Endodermal cell (in vitro differentiated cells): ENCODE data around the gene NUFIP1. TPM values are rescaled to one million over a fixed set of nuclear protein-coding genes. Genes with fewer than 3 reads are reported as not detected.

Experiments used
- DNase-seq: peaks from one replicate; pipeline ENCODE4 v3.0.0-alpha.2; 2017
- H3K27ac ChIP-seq: 2 replicates; pipeline ENCODE4 v1.5.1; 2013; ENCODE audit warnings: mild to moderate bottlenecking, low read depth, low read length, moderate library complexity
- H3K27me3 ChIP-seq: 2 replicates; pipeline ENCODE4 v1.6.1; 2013; ENCODE audit warnings: mild to moderate bottlenecking, low read length, moderate library complexity; ENCODE audit not compliant: insufficient read depth, control insufficient read depth, poor library complexity, severe bottlenecking
- H3K36me3 ChIP-seq: 2 replicates; pipeline ENCODE4 v1.7.0; 2013; ENCODE audit warnings: mild to moderate bottlenecking, low read length, moderate library complexity; ENCODE audit not compliant: control insufficient read depth, insufficient read depth
- H3K4me1 ChIP-seq: one replicate; pipeline ENCODE4 v1.7.0; 2013; ENCODE audit warnings: low read length; ENCODE audit not compliant: control insufficient read depth, insufficient read depth
- H3K4me3 ChIP-seq: 2 replicates; pipeline ENCODE4 v1.5.1; 2013; ENCODE audit warnings: mild to moderate bottlenecking, low read length, moderate library complexity
- H3K9ac ChIP-seq: 2 replicates; pipeline ENCODE4 v1.6.1; 2013; ENCODE audit warnings: mild to moderate bottlenecking, low read length, moderate library complexity; ENCODE audit not compliant: poor library complexity, severe bottlenecking; ENCODE audit errors: extremely low read depth
- H3K9me3 ChIP-seq: 2 replicates; pipeline ENCODE4 v1.6.1; 2013; ENCODE audit warnings: mild to moderate bottlenecking, low read length, moderate library complexity; ENCODE audit not compliant: control insufficient read depth
- H3K27ac Mint-ChIP-seq: 2 replicates; pipeline ENCODE4 v1.8.0; 2020; ENCODE audit warnings: mixed read lengths
- H3K27me3 Mint-ChIP-seq: 2 replicates; pipeline ENCODE4 v1.8.0; 2021; ENCODE audit warnings: mild to moderate bottlenecking, mixed read lengths; ENCODE audit not compliant: insufficient read depth
- H3K36me3 Mint-ChIP-seq: 2 replicates; pipeline ENCODE4 v1.8.0; 2020; ENCODE audit warnings: low read depth, mixed read lengths
- H3K4me1 Mint-ChIP-seq: 2 replicates; pipeline ENCODE4 v1.8.0; 2020; ENCODE audit warnings: mixed read lengths
- H3K4me3 Mint-ChIP-seq: 2 replicates; pipeline ENCODE4 v1.8.0; 2020; ENCODE audit warnings: mild to moderate bottlenecking, moderate library complexity, mixed read lengths
- H3K9me3 Mint-ChIP-seq: 2 replicates; pipeline ENCODE4 v1.8.0; 2020; ENCODE audit warnings: mild to moderate bottlenecking, mixed read lengths
- CTCF ChIP-seq: fragments of 200-600 bp; sonication (generic); conservative IDR thresholded peaks from 2 replicates; pipeline ENCODE4 v1.5.0; 2021; ENCODE audit warnings: antibody characterized with exemption, mild to moderate bottlenecking
- WGBS, 2 experiments: methylation state at CpG; one replicate each; pipeline versions ENCODE4 v1.1.5 to v1.1.7; 2013; ENCODE audit warnings: missing lambda C conversion rate in 2 of 2, mixed read lengths in 1 of 2; ENCODE audit not compliant: insufficient coverage in 1 of 2, insufficient read length in 1 of 2; 5-methylcytosine and 5-hydroxymethylcytosine counted together
- total RNA-seq, 2 donors: library from RNA; stranded (reverse); fragmentation: NEBNext Ultra II Directional in 1 of 2; extraction: Animal tissue kit (Norgen Biotek cat#: 25700) in 1 of 2; gene quantifications; 2 replicates in 1 of 2; 3 replicates in 1 of 2; pipeline ENCODE4 v1.2.1, GENCODE V29; 2021

The NUFIP1 gene
- total RNA-seq, 2 donors from 2014 or later = 11.0 to 13.9 TPM

DNA sequence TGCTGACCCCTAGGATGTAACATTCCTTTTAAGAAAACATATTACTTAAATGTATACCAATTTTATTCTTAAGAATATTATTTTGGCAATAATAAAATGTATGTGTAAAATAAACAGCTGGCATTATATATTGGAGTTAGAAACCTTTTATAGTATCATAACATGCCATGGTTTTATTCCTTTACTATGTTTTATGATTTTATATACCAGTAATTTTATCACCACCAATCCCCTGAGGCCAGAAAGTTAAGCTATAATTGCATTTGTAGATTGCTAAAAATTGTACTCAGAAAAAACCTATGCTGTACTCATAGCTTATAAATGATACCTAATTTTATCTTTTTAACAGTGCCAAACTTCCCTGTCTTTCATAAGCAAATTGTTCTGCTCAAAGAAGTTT, 18.0 kb upstream of the NUFIP1 start:
- Histone ChIP-seq H3K9ac (no peak overlapping the region), H3K27ac (no peak overlapping the region), H3K27me3 (no peaks in the 10 kb centered on the region), H3K36me3 (peaks cover 69% of the 10 kb centered on the region), H3K9me3 (no peaks in the 10 kb centered on the region), H3K4me3 (no peak overlapping the region), H3K4me1 (no peaks in the 10 kb centered on the region)
- Mint-ChIP-seq H3K27me3 (no peaks in the 10 kb centered on the region), H3K9me3 (no peaks in the 10 kb centered on the region), H3K27ac (no peak overlapping the region), H3K4me3 (no peak overlapping the region), H3K36me3 (peaks cover 31% of the 10 kb centered on the region), H3K4me1 (no peaks in the 10 kb centered on the region)
- DNase-seq = no peak
- no peak for TF ChIP-seq CTCF

- Mint-ChIP-seq H3K4me1 (no peaks in the 10 kb centered on the region), H3K9me3 (no peaks in the 10 kb centered on the region), H3K4me3 (no peak overlapping the region), H3K27ac (no peak overlapping the region), H3K36me3 (peaks cover 18% of the 10 kb centered on the region), H3K27me3 (no peaks in the 10 kb centered on the region)
- no peaks in the 10 kb centered on the region for H3K27me3 ChIP-seq
- no peaks in the 10 kb centered on the region for H3K9me3 ChIP-seq
- H3K36me3 ChIP-seq = peaks cover 50% of the 10 kb centered on the region
- H3K4me3 ChIP-seq = no peak overlapping the region
- H3K9ac ChIP-seq = no peak overlapping the region
- no peak overlapping the region for H3K27ac ChIP-seq
- no peak for DNase-seq
- H3K4me1 ChIP-seq = no peaks in the 10 kb centered on the region
- 94 to 100% methylated on average over 2 of the region's 2 CpGs for WGBS, 2 experiments
- no peak for TF ChIP-seq CTCF
Observed at GRCh38 chr13:45004096-45004495, 14.8 kb upstream of the NUFIP1 start.

- no peaks in the 10 kb centered on the region for H3K9me3 Mint-ChIP-seq
- Histone ChIP-seq H3K36me3 (peaks cover 44% of the 10 kb centered on the region), H3K27ac (no peak overlapping the region), H3K27me3 (no peaks in the 10 kb centered on the region), H3K9ac (no peak overlapping the region), H3K4me1 (no peaks in the 10 kb centered on the region), H3K9me3 (no peaks in the 10 kb centered on the region), H3K4me3 (no peak overlapping the region)
- DNase-seq = no peak
- no peaks in the 10 kb centered on the region for H3K27me3 Mint-ChIP-seq
- H3K27ac Mint-ChIP-seq = no peak overlapping the region
- H3K4me1 Mint-ChIP-seq = no peaks in the 10 kb centered on the region
- no peak overlapping the region for H3K4me3 Mint-ChIP-seq
- no peak for TF ChIP-seq CTCF
- peaks cover 18% of the 10 kb centered on the region for H3K36me3 Mint-ChIP-seq
Observed at GRCh38 chr13:45003417-45003816, 14.1 kb upstream of the NUFIP1 start.
